Fibroblast of skin of scalp (primary cell): ENCODE data around the gene PSD4.

ENCODE experiments used
- DNase-seq: peaks from one replicate; pipeline ENCODE4 v3.0.0-alpha.2; 2013

The PSD4 gene

DNA sequence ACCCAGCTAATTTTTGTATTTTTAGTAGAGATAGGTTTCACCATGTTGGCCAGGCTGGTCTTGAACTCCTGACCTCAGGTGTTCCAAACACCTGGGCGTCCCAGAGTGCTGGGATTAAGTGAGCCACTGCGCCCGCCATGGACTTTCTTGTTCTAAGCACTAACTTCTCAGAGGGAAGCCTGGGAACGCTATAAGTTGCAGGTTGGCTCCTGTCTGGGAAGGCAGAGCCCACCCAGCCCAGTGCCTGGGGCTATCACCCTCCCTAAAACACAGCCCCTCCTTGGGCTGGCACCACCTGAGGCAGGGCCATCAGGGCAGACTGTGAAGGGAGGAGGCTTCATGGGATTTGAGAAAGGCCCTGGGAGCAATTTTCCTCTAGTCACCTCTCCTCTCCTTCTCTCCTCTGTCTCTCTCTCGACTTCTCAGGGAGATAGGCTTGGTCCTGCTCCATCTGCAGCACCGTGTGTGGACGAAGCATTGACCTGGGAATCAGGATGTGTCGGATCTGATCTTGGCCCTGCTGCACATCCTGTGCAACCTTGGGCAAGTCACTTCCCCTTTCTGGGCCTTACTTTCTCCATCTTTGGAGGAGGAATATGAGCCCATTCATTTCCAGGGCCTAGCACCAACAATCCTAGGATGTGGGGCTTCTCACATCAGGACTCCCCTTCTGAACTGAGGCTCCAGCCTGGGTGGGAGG is 10.9 kb downstream of the PSD4 start:
- DNase-seq = no peak

DNA sequence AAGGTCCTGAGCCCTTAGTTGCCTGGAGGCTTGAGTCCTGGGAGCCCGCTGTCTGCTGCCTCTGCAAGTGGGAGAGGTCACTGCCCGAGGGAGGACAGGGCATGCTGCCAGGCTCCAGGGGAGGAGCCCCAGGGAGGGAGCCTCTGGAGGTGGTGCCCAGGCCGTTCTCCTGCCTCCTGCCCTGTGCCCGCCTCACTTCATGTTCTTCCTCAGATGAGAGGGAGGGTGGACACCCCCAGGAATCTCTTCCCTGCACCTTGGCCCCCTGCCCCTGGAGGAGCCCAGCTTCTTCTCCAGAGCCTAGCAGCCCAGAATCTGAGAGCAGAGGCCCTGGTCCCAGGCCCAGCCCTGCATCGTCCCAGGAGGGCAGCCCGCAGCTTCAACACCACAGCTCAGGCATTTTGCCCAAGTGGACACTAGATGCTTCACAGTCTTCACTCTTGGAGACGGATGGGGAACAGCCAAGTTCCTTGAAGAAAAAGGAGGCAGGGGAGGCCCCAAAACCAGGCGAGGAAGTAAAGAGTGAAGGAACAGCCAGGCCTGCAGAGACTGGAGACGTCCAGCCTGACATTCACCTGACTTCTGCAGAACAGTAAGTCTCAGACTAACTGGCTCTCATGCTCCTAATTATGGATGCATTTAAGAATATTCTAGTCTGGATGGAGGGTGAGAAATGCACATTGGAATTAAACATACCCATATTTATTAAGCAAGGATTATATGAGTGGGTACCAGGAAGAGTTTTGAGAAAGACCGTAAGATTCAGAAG is 12.1 kb downstream of the PSD4 start:
- DNase-seq = no peak

DNA sequence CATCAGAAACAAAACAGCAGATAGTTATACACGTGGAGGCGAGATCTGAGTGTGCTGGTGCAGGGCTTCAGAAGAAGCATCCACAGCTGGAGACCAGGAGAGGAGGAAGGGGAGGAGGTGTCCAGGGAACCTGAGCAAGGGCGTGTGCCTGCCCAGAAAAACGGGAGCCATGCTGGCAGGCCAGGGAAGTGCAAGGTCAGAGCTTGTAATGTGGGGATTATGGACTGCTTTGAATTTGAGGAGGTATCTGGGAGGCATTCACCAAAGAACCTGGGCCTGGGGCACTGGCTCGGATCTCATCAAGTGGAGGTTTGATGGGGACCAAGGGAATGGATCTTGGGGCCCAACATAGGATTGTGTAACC is 12.6 kb downstream of the PSD4 start:
- DNase-seq = no peak

DNA sequence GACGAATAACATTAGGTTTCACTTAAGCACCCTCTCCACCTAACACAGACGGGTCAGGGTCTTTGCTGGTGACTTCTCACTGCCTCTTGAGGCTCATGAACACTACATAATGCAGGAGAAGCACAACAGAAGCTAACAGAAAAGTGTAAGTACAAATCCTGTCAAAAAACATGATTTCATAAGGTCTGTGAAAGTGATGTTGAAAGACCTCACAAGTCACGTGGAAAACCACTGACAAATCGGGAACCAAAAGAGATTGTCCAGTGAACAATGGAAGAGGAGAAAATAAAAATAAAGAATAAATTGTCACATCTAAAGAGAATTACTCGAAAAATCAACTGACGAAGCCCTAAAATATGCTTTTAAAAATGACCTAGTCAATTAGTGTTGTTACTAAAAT is 14.0 kb downstream of the PSD4 start:
- no peak for DNase-seq

DNA sequence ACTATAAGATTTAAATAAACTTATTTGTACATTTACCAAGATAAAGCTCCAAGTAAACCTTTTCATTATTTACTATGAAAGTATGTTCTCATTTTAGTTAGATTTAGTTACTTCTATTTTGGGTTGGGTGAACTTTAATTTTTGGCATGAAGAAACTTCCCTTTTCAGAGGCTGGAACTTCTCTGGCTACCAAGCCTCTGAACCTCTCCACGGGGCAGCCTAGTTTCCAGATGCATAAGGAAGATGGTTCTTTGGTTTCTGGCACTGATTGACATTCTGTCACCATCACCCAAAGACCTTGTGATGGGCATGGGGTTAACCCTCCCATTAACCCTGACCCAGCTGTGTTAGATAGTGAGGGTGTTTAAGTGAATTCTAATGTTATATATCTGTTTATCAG is 17.1 kb downstream of the PSD4 start:
- no peak for DNase-seq

DNA sequence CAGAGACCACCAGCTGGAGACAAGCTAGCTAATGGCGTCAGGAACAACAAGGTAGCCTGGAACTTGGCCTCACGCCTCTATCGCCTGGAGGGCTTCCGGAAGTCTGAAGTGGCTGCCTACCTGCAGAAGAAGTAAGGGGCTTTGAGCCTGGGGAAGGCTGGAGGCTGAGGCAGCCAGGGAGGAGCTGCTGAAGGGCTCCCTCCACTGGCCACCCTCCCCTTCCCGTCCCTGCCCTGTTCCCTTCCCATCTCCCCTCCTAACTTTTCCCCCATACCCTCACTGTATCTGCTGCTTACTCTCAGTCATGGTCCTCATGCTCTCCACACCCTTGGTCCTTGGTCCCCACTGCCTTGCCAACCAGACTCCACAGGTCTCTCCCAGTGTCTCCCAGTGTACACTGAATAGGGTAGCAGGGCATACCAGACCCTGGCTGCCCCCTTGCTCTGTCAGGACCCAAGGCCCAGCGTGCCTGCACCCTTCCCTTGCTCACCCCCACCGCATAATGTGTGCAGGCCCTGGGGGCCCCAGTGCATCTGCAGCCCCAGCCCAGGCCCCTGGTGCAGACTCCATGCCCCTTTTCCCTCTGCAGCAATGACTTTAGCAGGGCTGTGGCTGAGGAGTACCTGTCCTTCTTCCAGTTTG is 18.8 kb downstream of the PSD4 start:
- no peak for DNase-seq

- no peak for DNase-seq
These were observed 22.2 kb downstream of the PSD4 start for GRCh38 chr2:113195923-113196501.

- DNase-seq = no peak
These were observed 23.1 kb downstream of the PSD4 start for GRCh38 chr2:113196839-113197238.

- no peak for DNase-seq
These were observed 23.7 kb downstream of the PSD4 start for GRCh38 chr2:113197347-113198047.

DNA sequence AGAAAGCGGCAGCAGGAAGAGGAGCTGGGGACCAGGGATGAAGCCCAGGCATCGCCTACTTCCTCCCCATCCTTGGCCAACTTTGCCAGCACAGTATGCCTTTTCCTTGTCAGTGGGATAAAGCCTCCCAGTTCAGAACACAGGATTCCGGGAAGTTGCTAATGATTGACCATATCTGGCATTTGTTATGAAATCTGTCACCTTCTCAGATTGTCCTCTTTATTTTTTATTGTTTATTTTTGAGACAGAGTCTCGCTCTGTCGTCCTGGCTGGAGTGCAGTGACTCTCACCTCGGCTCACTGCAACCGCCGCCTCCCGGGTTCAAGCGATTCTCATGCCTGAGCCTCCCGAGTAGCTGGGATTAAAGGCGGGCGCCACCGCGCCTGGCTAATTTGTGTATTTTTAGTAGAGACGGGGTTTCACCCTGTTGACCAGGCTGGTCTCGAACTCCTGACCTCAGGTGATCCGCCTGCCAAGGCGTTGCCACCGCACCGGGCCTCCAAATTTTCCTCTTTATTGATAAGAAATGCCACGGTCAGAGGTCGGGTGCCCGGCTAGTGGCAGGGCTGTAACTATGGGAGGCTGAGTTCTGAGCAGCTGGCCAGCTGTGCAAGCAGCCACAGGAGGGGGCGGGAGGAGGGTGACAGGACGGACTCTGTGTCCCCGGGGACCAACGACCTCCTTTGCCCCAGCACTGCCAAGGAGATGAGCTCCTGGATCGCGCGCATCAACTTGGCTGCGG is 24.4 kb downstream of the PSD4 start:
- DNase-seq = no peak

GRCh38 chr2:113198790-113199612 is 25.2 kb downstream of the PSD4 start:
- peak; percentile 78 for DNase-seq

GRCh38 chr2:113200236-113200635 is 26.5 kb downstream of the PSD4 start:
- DNase-seq = no peak

DNA sequence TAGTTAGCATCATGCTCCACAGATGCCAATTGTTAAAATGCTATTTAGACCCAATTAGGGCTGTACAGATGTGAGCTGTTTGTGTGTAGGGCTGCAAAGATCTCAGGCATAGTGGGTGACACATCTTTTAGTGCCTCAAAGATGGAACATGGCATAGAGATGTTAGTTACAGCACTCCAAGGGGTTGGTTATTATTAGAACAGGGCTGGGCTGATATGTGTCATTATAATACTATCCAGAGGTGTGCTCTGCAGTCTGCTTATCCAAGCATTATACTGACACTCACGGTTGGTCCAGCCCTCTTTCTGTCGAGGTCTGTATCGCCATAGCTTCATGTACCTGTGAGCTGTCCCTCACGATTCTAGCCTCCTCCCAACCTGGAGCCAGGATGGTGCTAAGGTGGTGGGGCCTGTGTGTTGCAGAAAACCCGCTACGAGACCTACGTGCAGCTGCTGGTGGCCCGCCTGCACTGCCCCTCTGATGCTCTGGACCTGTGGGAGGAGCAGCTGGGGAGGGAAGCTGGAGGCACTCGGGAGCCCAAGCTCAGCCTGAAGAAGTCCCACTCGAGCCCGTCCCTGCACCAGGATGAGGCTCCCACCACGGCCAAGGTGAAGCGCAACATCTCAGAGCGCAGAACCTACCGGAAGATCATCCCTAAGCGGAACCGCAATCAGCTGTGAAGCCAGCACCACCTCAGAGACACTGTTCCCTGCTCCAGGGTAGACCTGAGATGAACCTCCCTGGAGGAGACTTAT is 27.1 kb downstream of the PSD4 start:
- DNase-seq = no peak

DNA sequence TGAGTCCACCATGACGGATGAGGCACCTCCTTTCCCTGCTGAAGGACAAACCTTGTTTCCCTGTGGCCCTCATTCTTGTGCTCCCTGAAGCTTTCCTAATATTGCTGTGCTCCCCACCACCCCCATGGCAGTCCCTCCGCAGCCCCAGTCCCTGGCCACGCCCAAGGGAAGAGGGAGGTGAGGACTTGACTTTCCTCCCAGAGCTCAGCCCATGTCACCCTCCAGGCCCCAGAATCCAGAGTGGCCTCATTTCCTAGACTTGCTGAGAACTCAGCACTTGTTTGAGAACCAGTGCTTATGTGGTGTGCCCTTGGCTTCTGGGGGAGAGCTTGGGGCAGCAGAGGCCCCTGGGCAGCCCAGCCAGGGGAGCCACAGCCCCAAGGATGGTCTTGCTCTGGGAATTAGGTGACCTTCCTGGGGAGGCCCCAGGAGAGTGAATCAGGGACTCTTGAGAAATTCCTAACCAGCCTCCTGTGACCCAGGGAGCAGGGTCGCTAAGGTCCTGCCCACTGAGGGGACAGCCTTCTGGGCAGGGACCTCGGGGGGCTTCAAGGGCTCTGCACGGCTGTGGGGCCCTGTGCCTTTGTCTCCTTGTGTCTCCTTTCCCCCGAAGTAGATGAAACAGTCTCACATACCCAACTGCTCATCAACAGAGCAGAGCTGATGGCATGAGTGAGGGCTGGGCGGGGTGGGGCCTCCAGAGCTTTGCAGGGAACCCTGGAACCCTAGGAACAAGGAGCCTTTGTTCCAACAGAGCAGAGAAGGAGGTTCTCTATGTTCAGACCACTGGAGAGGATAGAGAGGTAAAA is 27.9 kb downstream of the PSD4 start:
- DNase-seq = no peak

- no peak for DNase-seq
These were observed 28.8 kb downstream of the PSD4 start for GRCh38 chr2:113202305-113203216.

DNA sequence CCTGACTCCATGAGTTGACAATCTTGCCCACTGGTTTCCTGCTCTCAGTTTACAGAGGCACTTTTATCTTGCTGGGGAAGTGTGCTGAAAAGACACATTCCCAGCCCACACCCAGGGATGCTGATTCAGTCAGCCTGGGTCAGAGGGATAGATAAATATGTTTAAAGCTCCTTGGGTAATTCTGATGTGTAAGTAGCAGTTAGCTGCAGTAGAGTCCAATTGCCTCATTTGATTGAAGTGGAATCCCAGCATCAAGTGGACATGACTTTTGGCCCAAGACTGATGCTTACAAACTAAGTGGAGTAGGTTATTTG is 29.4 kb downstream of the PSD4 start:
- DNase-seq = no peak

DNA sequence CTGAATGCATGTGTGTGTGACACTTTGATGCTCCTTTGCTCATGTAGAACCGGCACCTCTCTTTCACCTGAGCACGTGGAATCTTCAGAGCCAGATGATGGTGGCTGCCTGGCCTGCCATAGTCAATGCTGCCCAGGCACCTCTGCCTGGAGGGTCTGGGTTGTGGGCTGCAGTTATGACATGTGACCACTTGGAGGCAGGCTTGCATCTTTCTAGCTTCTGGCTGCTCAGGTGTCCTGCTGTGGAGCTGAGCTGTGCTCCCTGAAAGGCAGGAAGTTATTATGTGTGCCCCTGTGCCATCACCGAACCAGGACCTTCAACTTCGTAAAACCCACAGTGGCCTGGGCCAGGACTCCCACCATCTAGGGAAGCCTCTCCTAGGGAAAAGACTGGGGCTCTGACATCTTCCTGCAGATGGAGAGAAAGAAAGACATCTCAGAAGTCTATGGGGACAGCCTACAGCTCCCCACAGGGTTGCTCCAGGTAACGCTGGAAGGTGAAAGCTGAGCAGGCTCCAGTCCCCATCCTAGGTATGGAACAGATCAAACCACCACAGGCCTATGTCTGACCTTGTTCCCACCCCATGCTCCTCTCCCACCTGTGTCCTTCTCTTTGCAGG is 30.2 kb downstream of the PSD4 start:
- DNase-seq = peak; percentile 76

- DNase-seq = no peak
These were observed 32.5 kb downstream of the PSD4 start for GRCh38 chr2:113206251-113206650.
